GM19023 (cell line): ENCODE results near the gene CRYBG3.

Experiments
- ATAC-seq: cut with Tn5 transposase; IDR thresholded peaks from one replicate; pipeline ENCODE4 v1.9.1; 2021; ENCODE audit warnings: mild to moderate bottlenecking, moderate library complexity; ENCODE audit not compliant: unreplicated experiment

CRYBG3 gene

DNA sequence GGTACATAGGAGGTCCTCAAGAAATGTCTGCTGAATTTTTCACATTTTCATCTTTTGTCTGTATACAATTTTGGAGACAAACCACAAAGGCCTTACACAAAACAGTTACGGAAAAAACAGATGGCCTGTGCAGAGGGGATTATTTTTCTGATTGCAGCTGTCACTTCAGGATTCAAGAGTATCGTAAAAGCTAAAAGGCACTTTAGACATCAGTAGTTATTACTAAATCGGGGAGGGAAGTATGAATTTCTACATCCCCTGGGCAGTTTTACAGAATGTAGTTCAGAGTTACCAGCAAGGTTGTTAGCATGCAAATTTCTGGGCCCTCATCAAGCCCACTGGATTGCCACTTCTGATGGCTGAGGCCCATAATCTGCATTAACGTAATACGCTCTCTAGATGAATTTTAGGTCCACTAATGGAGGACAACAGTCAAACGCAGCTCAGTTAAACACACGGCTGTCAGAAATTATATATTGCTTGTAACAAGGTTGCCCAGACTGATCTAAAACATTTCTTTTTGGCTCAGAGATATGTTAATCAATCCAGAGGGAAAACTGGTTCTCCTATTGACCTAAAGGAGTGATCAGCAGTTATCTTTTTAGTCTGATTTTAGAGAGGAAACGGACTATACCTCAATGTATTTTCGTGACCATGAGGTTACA, 149.3 kb downstream of the CRYBG3 start:
- no peak for ATAC-seq

DNA sequence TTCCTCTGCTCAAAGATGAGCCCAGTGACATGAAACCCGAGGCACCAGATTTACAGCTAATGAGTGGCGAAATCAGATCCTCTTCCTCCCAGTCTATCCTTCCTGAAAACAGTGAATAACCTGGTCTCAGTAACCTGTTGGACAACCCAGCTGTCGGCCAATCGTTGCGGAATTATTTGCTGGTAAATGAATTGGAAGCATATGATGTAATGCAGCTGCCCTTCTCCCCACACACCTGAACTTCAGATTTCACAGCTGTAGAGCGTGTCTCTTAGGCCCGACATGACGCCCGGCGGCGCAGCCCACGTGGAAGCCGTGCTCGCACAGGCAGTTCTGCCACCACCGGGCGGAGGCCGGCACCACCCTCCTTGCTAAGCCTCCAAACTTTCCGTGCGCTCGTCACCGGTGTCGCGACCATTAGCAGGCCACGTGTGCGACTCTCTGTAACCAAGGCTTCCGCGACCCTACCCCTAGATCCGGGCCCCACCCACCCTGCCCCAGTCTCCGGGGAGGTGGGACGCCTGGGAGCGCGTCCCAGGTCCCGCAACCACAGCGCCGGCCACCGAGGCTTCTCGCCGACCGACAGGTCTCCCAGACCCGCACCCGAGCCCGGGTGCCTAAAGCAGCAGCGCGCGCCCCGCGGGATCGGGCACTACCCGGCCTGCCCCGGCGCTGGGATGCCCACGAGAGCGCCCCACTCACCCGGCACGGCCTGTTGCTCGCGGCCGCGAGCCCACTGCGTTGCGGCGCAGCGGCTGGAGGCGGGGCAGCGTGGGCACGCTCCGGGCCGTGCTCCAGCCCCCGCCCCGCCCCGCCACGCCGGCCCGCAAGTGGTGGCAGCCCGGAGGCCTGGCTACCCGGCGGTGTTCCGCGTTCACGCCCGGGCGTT, 150.1 kb downstream of the CRYBG3 start, which contains the start of gene RIOX2:
RIOX2 (minus strand) TSS at position 753 of the 889 bp plus-strand sequence. CDS start 4,838 bp downstream, outside the sequence.
- ATAC-seq: peak; percentile 91

DNA sequence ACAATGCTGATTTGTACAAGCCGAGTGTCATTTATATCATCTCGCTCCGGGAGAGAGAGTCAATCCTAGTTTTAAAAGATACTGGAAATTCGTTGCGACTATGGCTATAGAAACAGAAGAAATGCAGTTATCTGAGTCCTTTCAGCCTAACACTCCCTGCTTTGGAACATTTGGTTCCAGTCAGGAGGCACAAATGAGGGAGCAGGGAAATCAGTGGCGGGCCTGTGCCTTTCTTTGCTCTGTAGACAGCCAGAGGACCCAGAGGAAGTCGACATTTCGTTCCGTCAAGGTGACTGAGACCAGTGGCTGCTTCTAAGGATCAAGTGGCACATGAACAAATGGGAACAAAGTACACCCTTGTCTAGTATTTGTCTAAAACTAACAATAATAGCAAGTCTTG, 151.2 kb downstream of the CRYBG3 start:
- no peak for ATAC-seq

- no peak for ATAC-seq
These were observed 153.2 kb downstream of the CRYBG3 start for GRCh38 chr3:97974996-97975395.

- ATAC-seq: no peak
These were observed 153.7 kb downstream of the CRYBG3 start for GRCh38 chr3:97975466-97975865.

DNA sequence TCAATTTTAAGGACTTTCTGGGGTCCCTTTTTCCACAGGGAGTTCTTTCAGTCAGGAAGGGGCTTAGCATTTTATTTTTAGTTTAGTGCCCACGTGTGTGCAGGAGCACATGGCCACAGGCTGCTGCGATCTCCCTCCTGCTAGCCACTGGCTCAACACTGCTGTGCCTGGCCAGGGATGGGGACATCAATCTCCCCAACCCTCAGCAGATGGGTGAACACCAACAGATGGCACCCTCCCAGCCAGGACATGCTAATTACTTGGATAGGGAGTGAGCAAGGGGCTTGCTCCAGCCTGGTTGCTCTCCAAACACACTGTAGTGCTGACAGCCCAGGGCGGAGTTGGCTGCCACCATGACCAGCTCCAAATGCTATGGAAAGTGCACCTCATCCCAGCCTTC, 157.8 kb downstream of the CRYBG3 start:
- ATAC-seq: no peak

- ATAC-seq: no peak
These were observed 160.1 kb downstream of the CRYBG3 start for GRCh38 chr3:97981886-97982285.

- no peak for ATAC-seq
These were observed 162.2 kb downstream of the CRYBG3 start for GRCh38 chr3:97983933-97984491.

GRCh38 chr3:97987306-97987705, 165.5 kb downstream of the CRYBG3 start:
- no peak for ATAC-seq

GRCh38 chr3:97988784-97989568, 167.2 kb downstream of the CRYBG3 start:
- ATAC-seq: no peak

- no peak for ATAC-seq
These were observed 168.9 kb downstream of the CRYBG3 start for GRCh38 chr3:97990624-97991292.

DNA sequence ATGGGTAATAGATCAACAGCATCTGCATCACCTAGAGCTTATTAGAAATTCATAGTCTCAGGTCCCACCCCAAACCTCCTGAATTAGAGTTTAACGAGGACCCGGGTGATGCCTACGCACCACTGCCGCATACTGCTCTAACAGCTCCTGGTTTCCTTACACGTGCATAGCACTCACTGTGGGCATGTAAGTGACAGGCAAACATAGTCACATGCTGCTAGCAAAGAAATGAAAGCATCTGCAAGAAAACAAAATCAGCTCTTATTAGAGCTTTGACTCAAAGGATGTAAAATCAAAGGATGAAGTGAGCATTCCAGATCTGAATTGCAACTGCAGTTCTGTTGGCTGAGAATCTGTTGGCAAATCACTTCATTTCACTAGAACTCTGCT, 169.5 kb downstream of the CRYBG3 start:
- no peak for ATAC-seq

- no peak for ATAC-seq
These were observed 170.8 kb downstream of the CRYBG3 start for GRCh38 chr3:97992547-97993173.

DNA sequence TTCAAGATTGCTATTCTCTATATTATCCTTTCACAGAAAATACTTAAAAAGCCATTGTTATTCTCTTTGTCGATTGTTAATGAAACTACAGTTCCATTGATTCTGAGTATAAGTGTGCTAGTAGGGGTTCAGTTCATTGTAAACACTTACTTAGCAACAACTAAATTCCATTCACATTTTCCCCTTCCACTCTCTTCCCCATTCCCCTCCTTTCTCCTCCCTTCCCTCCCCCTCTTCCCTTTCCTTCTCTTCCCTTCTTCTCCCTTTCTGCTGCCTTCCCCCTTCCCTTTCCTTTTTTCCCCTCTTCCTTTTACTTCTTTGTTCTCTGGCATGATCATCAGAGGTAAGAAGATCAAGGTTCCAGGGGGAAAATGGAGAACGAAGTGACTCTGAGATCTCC, 171.7 kb downstream of the CRYBG3 start:
- no peak for ATAC-seq

- no peak for ATAC-seq
These were observed 172.6 kb downstream of the CRYBG3 start for GRCh38 chr3:97994328-97994945.
